ENCODE results near the gene TCF25.

DNA sequence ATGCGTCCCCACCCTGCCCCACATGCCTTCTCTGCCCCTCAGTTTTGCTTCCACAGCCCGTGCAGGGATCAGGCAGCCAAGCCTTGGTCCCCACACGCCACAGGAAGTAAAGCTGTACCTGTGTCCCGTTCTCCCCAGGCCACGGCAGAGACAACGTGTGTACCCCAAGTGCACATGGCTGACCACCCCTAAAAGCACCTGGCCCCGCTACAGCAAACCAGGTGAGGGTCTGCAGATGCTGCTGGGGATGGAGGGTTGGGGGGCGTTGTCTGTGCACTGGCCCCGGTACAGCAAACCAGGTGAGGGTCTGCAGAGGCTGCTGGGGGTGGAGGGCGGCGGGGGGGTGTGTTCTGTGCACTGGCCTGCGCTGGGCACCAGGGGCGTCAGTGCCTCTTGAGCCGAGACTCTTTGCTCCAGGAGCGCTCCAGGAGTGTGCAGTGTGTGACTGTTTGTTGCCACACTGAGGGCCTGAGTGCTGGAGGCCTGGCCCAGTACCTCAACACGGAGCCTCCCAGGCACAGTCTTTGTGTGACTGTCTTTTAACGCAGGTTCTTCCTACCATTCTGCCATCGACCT, 18.8 kb downstream of the TCF25 start:
- TF ChIP-seq EZH2 (IDR thresholded peaks at IDR 0.05; ENCODE audit: low read length, missing control alignments) (no peak), CTCF (conservative IDR thresholded peaks at IDR 0.05 in 1 of 2, IDR thresholded peaks at IDR 0.05 in 1 of 2; ENCODE audit: low read depth in 1 of 2, low read length in 2 of 2) (no peak)
